Hematopoietic multipotent progenitor cell treated with erythropoietin and hydrocortisone succinate and interleukin-3 and kit ligand, for 15 days (in vitro differentiated cells): ENCODE results near the gene SFXN4.
"Not testable (repeated sequence)": the region's sequence is repeated elsewhere in the genome, so short reads cannot be mapped to it uniquely, and the experiment has no call there.

Experiments
- DNase-seq: peaks from one replicate; pipeline ENCODE4 v3.0.0-alpha.2; 2015; ENCODE audit warnings: low spot score

The SFXN4 gene

GRCh38 chr10:119190954-119191785, 25.7 kb upstream of the SFXN4 start:
- DNase-seq, result no peak

DNA sequence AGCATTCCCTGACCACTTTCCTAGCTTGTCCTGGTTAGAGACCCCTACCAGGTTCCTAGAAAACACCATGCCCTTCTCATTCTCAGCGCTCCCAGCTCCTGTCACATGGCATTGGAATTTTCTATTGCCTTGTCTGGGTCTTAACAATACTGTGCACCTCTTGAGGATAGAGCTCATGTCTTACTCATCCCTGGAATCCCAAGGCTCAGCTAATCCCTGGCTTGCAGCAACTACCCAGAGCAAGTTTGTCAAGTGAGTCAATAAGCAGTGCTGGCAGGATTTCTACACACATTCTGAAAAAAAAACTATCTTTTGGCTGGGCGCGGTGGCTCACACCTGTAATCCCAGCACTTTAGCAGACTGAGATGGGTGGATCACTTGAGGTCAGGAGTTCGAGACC, 24.8 kb upstream of the SFXN4 start:
- DNase-seq, result no peak

DNA sequence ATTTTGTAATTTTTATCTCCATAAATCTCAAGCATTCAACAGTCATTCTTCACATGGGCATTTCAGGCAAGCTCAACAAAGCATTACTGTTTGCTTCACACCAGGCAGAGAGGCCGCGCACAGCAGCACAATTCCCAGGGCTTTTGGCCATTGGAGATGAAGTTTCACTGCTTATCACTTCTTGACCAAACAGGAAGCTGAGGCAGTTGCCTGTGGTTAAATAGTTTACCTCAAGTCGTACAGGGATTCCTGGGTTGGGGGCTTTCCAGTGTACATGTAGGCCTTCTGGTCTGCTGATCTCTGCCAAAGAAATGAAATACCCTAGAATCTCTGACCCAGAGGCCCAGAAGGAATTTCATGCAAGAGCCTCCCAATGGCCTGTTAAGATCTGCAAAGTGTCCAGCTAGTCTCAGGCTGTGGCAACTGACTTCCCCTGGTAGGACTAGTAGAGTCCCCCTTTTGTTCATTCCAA, 24.3 kb upstream of the SFXN4 start:
- no peak for DNase-seq

GRCh38 chr10:119183664-119184412, 18.3 kb upstream of the SFXN4 start:
- no peak for DNase-seq

GRCh38 chr10:119180850-119181400, 15.4 kb upstream of the SFXN4 start:
- not testable (repeated sequence) for DNase-seq

GRCh38 chr10:119178372-119179119, 13.0 kb upstream of the SFXN4 start, which contains the start of gene PRDX3:
Gene PRDX3 (minus strand): TSS chr10:119178812. CDS start chr10:119178790, 22 bp downstream.
- peak; percentile 90 for DNase-seq

DNA sequence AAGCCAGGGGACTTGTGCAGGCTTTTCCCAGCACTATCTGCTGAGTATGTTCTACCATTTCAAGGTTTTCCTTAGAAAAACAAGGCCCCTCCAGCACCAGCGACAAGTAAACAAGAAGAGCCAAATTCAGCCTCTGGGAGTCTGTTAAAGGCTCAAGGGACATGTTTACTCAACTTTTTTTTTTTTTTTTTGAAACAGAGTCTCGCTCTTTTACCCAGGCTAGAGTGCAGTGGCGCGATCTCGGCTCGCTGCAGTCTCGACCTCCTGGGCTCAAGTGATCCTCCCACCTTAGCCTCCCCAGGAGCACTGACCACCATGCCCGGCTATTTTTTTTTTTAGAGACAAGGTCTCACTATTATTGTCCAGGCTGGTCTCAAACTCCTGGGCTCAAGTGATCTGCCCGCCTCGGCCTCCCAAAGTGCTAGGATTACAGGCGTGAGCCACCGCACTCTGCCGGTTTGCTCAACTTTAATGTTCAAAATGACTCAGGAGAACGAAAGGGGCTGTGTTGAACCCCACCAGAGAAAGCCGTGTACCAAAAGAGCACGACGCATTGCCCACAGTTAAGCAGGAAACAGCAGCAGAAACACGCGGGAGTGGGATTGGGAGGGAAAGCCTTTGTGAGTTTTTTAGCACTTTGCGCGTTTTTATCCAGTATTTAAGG, 12.3 kb upstream of the SFXN4 start:
- no peak for DNase-seq

DNA sequence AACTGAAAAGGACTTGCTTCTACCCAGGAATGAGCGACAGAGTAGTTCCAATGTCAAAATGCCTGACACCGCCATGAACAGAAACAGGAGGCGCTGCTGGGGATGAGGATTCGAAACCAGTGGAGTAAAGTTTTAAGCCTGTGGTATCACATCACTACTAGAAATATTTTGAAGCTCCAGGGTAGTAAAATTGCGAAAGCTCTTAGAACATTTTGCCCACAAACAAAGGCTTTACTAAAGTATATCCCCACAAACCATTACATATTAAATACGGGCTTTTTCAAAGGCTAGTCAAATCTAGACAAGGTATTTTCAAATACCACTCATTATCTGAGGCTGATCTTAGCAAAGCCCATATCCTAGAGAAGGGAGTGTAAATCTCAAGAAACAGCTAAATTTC, 10.7 kb upstream of the SFXN4 start:
- DNase-seq, result no peak

GRCh38 chr10:119174109-119174508, 8.6 kb upstream of the SFXN4 start:
- DNase-seq, result no peak

- no peak for DNase-seq
These were observed 1.5 kb upstream of the SFXN4 start for GRCh38 chr10:119167041-119167440.

- DNase-seq, result no peak
These were observed 1.1 kb upstream of the SFXN4 start for GRCh38 chr10:119166564-119166963.

GRCh38 chr10:119166118-119166500, 595 bp upstream of the SFXN4 start:
- no peak for DNase-seq

GRCh38 chr10:119162452-119163092, 2.9 kb downstream of the SFXN4 start:
- no peak for DNase-seq

- DNase-seq, result no peak
These were observed 3.6 kb downstream of the SFXN4 start for GRCh38 chr10:119161680-119162451.

DNA sequence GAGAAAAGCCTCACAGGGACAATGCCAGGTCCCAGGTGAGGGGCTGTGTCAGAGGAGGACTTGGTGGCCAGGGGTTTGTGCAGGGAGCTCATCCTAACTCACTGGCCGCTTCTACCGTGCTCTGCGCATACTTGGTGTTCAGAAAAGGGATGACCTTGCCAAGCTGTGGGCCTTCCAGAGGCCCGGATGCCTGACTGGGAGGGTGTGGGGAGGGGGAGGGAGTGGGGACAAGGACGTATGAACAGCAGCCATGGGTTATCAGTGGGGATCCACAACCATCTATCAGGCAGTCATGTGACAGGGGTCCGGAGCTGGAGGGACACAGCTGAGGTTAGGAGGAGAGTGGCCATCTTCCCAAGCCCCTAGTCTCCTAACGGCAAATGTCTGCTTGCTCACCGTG, 6.2 kb downstream of the SFXN4 start:
- no peak for DNase-seq

- no peak for DNase-seq
These were observed 11.9 kb downstream of the SFXN4 start for GRCh38 chr10:119153661-119154060.

- no peak for DNase-seq
These were observed 12.5 kb downstream of the SFXN4 start for GRCh38 chr10:119153041-119153440.

GRCh38 chr10:119151601-119152000, 13.9 kb downstream of the SFXN4 start:
- DNase-seq, result not testable (repeated sequence)

GRCh38 chr10:119149729-119150128, 15.8 kb downstream of the SFXN4 start:
- peak; percentile 39 for DNase-seq

- no peak for DNase-seq
These were observed 16.4 kb downstream of the SFXN4 start for GRCh38 chr10:119149157-119149556.
